PC-9 (cell line): ENCODE results near the gene GMPR2. TPM values are rescaled to one million over a fixed set of nuclear protein-coding genes. Genes with fewer than 3 reads are reported as not detected.

ENCODE experiments used
- BruUV-seq: library from RNA; stranded (reverse); fragments of 400-500 nt; replicated peaks from 2 replicates; lab custom pipeline; 2021; lab: Mats Ljungman, UMichigan
- CTCF ChIA-PET: fragments of 300-600 bp; sonication (Branson Sonifier 250); formaldehyde crosslinking; loops from one replicate; lab custom pipeline; 2022; ENCODE audit warnings: antibody characterized with exemption; lab: Charles Lee
- POLR2A ChIA-PET: fragments of 300-600 bp; sonication (Branson Sonifier 250); formaldehyde crosslinking; loops from one replicate; lab custom pipeline; 2022; ENCODE audit warnings: antibody characterized with exemption; ENCODE audit not compliant: unreplicated experiment; lab: Charles Lee
- DNase-seq, 2 experiments: peaks; one replicate each; pipeline versions ENCODE4 v3.0.0 to v3.0.0-alpha.2; 2015 to 2022; ENCODE audit warnings: mixed read lengths in 1 of 2
- H2AFZ ChIP-seq: fragments of 200-600 bp; sonication (generic); 2 replicates; pipeline ENCODE4 v1.8.1; 2017; ENCODE audit warnings: antibody characterized with exemption
- H3F3A ChIP-seq: fragments of 200-600 bp; sonication (generic); 2 replicates; pipeline ENCODE4 v1.8.1; 2017; ENCODE audit warnings: antibody characterized with exemption, mild to moderate bottlenecking, low read depth; ENCODE audit not compliant: insufficient read depth
- H3K27ac ChIP-seq: fragments of 200-600 bp; sonication (generic); 2 replicates; pipeline ENCODE4 v1.6.1; 2016; ENCODE audit warnings: mixed run types
- H3K27me3 ChIP-seq: fragments of 200-600 bp; sonication (generic); 2 replicates; pipeline ENCODE4 v1.6.1; 2016; ENCODE audit warnings: low read depth, mixed run types; ENCODE audit not compliant: insufficient read depth
- H3K36me3 ChIP-seq: fragments of 200-600 bp; sonication (generic); 2 replicates; pipeline ENCODE4 v1.6.1; 2016; ENCODE audit warnings: low read depth, mixed run types
- H3K4me1 ChIP-seq: fragments of 200-600 bp; sonication (generic); replicated peaks from 2 replicates; pipeline ENCODE4 v1.6.1; 2016; ENCODE audit warnings: mixed run types; ENCODE audit not compliant: insufficient read depth
- H3K4me2 ChIP-seq: fragments of 200-600 bp; sonication (generic); 2 replicates; pipeline ENCODE4 v1.6.1; 2017; ENCODE audit warnings: mixed run types
- H3K4me3 ChIP-seq: fragments of 200-600 bp; sonication (generic); 2 replicates; pipeline ENCODE4 v1.6.1; 2016; ENCODE audit warnings: mixed run types
- H3K79me2 ChIP-seq: fragments of 200-600 bp; sonication (generic); 2 replicates; pipeline ENCODE4 v1.6.1; 2017; ENCODE audit warnings: low read depth, mixed run types
- H3K9me2 ChIP-seq: fragments of 200-600 bp; sonication (generic); 2 replicates; pipeline ENCODE4 v1.8.1; 2017; ENCODE audit warnings: mild to moderate bottlenecking; ENCODE audit not compliant: insufficient read depth
- H3K9me3 ChIP-seq: fragments of 200-600 bp; sonication (generic); 2 replicates; pipeline ENCODE4 v1.8.1; 2016; ENCODE audit warnings: low read depth; ENCODE audit not compliant: insufficient read depth
- H4K20me1 ChIP-seq: fragments of 200-600 bp; sonication (generic); 2 replicates; pipeline ENCODE4 v1.8.1; 2017; ENCODE audit not compliant: insufficient read depth
- CTCF ChIP-seq: fragments of 200-600 bp; sonication (generic); conservative IDR thresholded peaks from 2 replicates; pipeline ENCODE4 v1.6.1; 2017; ENCODE audit warnings: mixed run types, antibody characterized with exemption, mild to moderate bottlenecking, moderate library complexity
- EZH2 ChIP-seq: fragments of 200-600 bp; sonication (generic); IDR thresholded peaks from 2 replicates; pipeline ENCODE4 v1.8.0; 2017; ENCODE audit warnings: antibody characterized with exemption, low read depth
- intact Hi-C: fragments of 100-400 bp; cut with micrococcal nuclease; formaldehyde crosslinking; loops from one replicate; pipeline ENCODE4 v1.10.0; 2022; ENCODE audit not compliant: unreplicated experiment
- total RNA-seq: library from RNA; stranded (reverse); gene quantifications from 2 replicates; pipeline ENCODE4 v1.2.3, GENCODE V29; 2021

The GMPR2 gene
- total RNA-seq, 1 experiment from 2014 or later, result 55.3 TPM

GRCh38 chr14:24271134-24271833, 38.6 kb downstream of the GMPR2 start, which contains the start of gene RABGGTA:
RABGGTA (minus strand) TSS chr14:24271597; CDS start chr14:24271115, 482 bp downstream.
- peak; percentile 64 to 82 for DNase-seq
- Histone ChIP-seq H3K27me3 (no peaks in the 10 kb centered on the region), H3K9me3 (no peaks in the 10 kb centered on the region), H3K36me3 (no peaks in the 10 kb centered on the region), H3K9me2 (no peaks in the 10 kb centered on the region), H4K20me1 (no peaks in the 10 kb centered on the region), H3F3A (peaks cover 19% of the 10 kb centered on the region), H3K79me2 (no peaks in the 10 kb centered on the region), H3K27ac (peak within 1 kb of the TSS; percentile 78), H3K4me1 (peaks cover 20% of the 10 kb centered on the region), H3K4me3 (peak within 1 kb of the TSS; percentile 91), H2AFZ (peak within 1 kb of the TSS; percentile 91), H3K4me2 (peak within 1 kb of the TSS; percentile 84)
- ChIA-PET CTCF (interaction anchor here (1.0 kb wide), 1 partner anchor 28 kb away, joined by 4 read pairs; no protein-coding TSS in a partner anchor), POLR2A (interaction anchor here (0.5 to 0.8 kb wide), 2 partner anchors 37 to 58 kb away, joined by 4 read pairs; partner anchors contain the start of gene CHMP4A)
- intact Hi-C loops, result no loop called here
- no TSS peak for BruUV-seq
- no peak for TF ChIP-seq EZH2
- peak; percentile 64 for TF ChIP-seq CTCF

- Histone ChIP-seq H3K27ac (no peak overlapping the region), H4K20me1 (no peaks in the 10 kb centered on the region), H3K4me1 (peaks cover 20% of the 10 kb centered on the region), H3K9me2 (no peaks in the 10 kb centered on the region), H3K4me3 (peak overlapping the region; percentile 91), H3K9me3 (no peaks in the 10 kb centered on the region), H3K27me3 (no peaks in the 10 kb centered on the region), H3K4me2 (peak overlapping the region; percentile 84), H3K79me2 (no peaks in the 10 kb centered on the region), H2AFZ (peak overlapping the region; percentile 91; the same call in 1 of the 2 replicates), H3K36me3 (no peaks in the 10 kb centered on the region), H3F3A (peaks cover 19% of the 10 kb centered on the region)
- BruUV-seq, result TSS peak; percentile 46
- CTCF ChIA-PET, result no interaction called here
- intact Hi-C loops, result no loop called here
- TF ChIP-seq EZH2 (no peak), CTCF (no peak)
- DNase-seq, result no peak
- POLR2A ChIA-PET, result interaction anchor here (0.8 kb wide), 1 partner anchor 59 kb away, joined by 4 read pairs; the partner anchor contains the start of gene CHMP4A
Observed at GRCh38 chr14:24271834-24272263, 39.1 kb downstream of the GMPR2 start.

GRCh38 chr14:24272467-24272866, 39.7 kb downstream of the GMPR2 start:
- Histone ChIP-seq H2AFZ (no peak overlapping the region), H3K4me3 (peak overlapping the region; percentile 91; the same call in 1 of the 2 replicates), H3K27ac (no peak overlapping the region), H3K79me2 (no peaks in the 10 kb centered on the region), H3K9me3 (no peaks in the 10 kb centered on the region), H3F3A (peaks cover 19% of the 10 kb centered on the region), H3K4me2 (0 out of 2 replicates have a peak overlapping the region, but pooled peaks have one; percentile 84), H3K4me1 (peaks cover 20% of the 10 kb centered on the region), H4K20me1 (no peaks in the 10 kb centered on the region), H3K36me3 (no peaks in the 10 kb centered on the region), H3K27me3 (no peaks in the 10 kb centered on the region), H3K9me2 (no peaks in the 10 kb centered on the region)
- ChIA-PET POLR2A (no interaction called here), CTCF (no interaction called here)
- intact Hi-C loops, result no loop called here
- BruUV-seq, result no TSS peak
- DNase-seq, result no peak
- TF ChIP-seq CTCF, result no peak
- TF ChIP-seq EZH2, result no peak
